HK-2 (cell line): ENCODE results near the gene SLC22A9.

ENCODE experiments used
- DNase-seq: peaks from one replicate; pipeline ENCODE4 v3.0.0-alpha.2; 2018; ENCODE audit not compliant: unreplicated experiment

Gene SLC22A9

GRCh38 chr11:63444160-63444559 lies 74.6 kb downstream of the SLC22A9 start:
- no peak for DNase-seq

- DNase-seq = no peak
Measured at GRCh38 chr11:63445118-63445517, 75.5 kb downstream of the SLC22A9 start.

GRCh38 chr11:63445720-63446119 lies 76.1 kb downstream of the SLC22A9 start:
- no peak for DNase-seq

- DNase-seq = no peak
Measured at GRCh38 chr11:63448646-63449045, 79.1 kb downstream of the SLC22A9 start.

- no peak for DNase-seq
Measured at GRCh38 chr11:63459586-63459985, 90.0 kb downstream of the SLC22A9 start.
